H1 (cell line): Measurements from ENCODE around the gene C5orf15. TPM values are rescaled to one million over a fixed set of nuclear protein-coding genes. Genes with fewer than 3 reads are reported as not detected.

ENCODE experiments used
- ASH2L ChIP-seq: fragments of 200-600, 300-600 bp; sonication (generic); IDR thresholded peaks from one replicate; pipeline ENCODE4 v1.7.1; 2017; ENCODE audit warnings: low read length
- BRCA1 ChIP-seq: IDR thresholded peaks from 2 replicates; pipeline ENCODE4 v1.6.1; 2012; ENCODE audit warnings: low read depth, low read length, improper control_type of control experiment
- CREB1 ChIP-seq: IDR thresholded peaks from 2 replicates; pipeline ENCODE4 v1.6.1; 2012; ENCODE audit warnings: inconsistent platforms
- GABPA ChIP-seq: IDR thresholded peaks from 2 replicates; pipeline ENCODE4 v1.6.1; 2011; ENCODE audit warnings: mild to moderate bottlenecking, low read length, moderate library complexity, borderline replicate concordance; ENCODE audit not compliant: insufficient read depth
- HDAC6 ChIP-seq: IDR thresholded peaks from one replicate; pipeline ENCODE4 v1.7.1; 2012; ENCODE audit warnings: low read depth, mild to moderate bottlenecking, inconsistent platforms, low read length, moderate library complexity
- KDM4A ChIP-seq: IDR thresholded peaks from one replicate; pipeline ENCODE4 v1.7.1; 2012; ENCODE audit warnings: low read depth, mild to moderate bottlenecking, moderate library complexity, low read length, inconsistent platforms; ENCODE audit not compliant: severe bottlenecking
- PHF8 ChIP-seq: fragments of 200-600 bp; sonication (generic); conservative IDR thresholded peaks from 2 replicates; pipeline ENCODE4 v1.7.1; 2012; ENCODE audit warnings: low read depth, mild to moderate bottlenecking, inconsistent platforms, low read length, moderate library complexity
- POLR2A ChIP-seq, 2 experiments: IDR thresholded peaks; 1 replicate in 1 of 2; 2 replicates in 1 of 2; pipeline ENCODE4 v1.6.1; 2011; ENCODE audit warnings: low read depth in 2 of 2, low read length in 2 of 2, mild to moderate bottlenecking in 2 of 2; ENCODE audit errors: control extremely low read depth in 1 of 2
- SAP30 ChIP-seq: fragments of 300-600 bp; sonication (generic); IDR thresholded peaks from 2 replicates; pipeline ENCODE4 v1.7.1; 2012; ENCODE audit warnings: low read length, moderate library complexity, mild to moderate bottlenecking, inconsistent platforms; ENCODE audit not compliant: insufficient read depth, insufficient replicate concordance
- SIN3A ChIP-seq, 2 experiments: IDR thresholded peaks in 1 of 2; conservative IDR thresholded peaks in 1 of 2; 2 replicates each; pipeline ENCODE4 v1.6.1; 2011 to 2012; ENCODE audit warnings: low read length in 2 of 2, improper control_type of control experiment in 1 of 2, low read depth in 1 of 2, mild to moderate bottlenecking in 1 of 2
- SP4 ChIP-seq: IDR thresholded peaks from 2 replicates; pipeline ENCODE4 v1.6.1; 2012; ENCODE audit warnings: low read length, inconsistent platforms
- TBP ChIP-seq: IDR thresholded peaks from 2 replicates; pipeline ENCODE4 v1.6.1; 2011; ENCODE audit warnings: low read depth, low read length, improper control_type of control experiment
- YY1 ChIP-seq: IDR thresholded peaks from 2 replicates; pipeline ENCODE4 v1.6.1; 2011; ENCODE audit warnings: low read depth, mild to moderate bottlenecking, low read length
- polyA plus RNA-seq, 7 experiments: library from polyadenylated mRNA; depleted of rRNA in 3 of 7; stranded (reverse) in 5 of 7; unstranded in 2 of 7; fragments of >200 nt in 5 of 7; fragments of 200-250 nt in 2 of 7; gene quantifications; 1 replicate in 5 of 7; 2 replicates in 1 of 7; 4 replicates in 1 of 7; pipeline versions ENCODE4 v1.2.1 to v1.2.3, GENCODE V29; 2011 to 2013; ENCODE audit warnings: missing spikeins in 2 of 7, mixed read lengths in 2 of 7
- total RNA-seq: library from RNA; stranded (reverse); fragmentation: NEBNext Ultra II Directional; extraction: Animal tissue kit (Norgen Biotek cat#: 25700); gene quantifications from 2 replicates; pipeline ENCODE4 v1.2.1, GENCODE V29; 2021
- TF ChIP-seq, protein P1 (sequence below): IDR thresholded peaks from 2 replicates; pipeline ENCODE4 v1.6.1; 2012; ENCODE audit warnings: inconsistent platforms
- TF ChIP-seq, protein P2 (sequence below): IDR thresholded peaks from 2 replicates; pipeline ENCODE4 v1.6.1; 2012; ENCODE audit warnings: inconsistent platforms
- TF ChIP-seq, protein P3 (sequence below): IDR thresholded peaks from 2 replicates; pipeline ENCODE4 v1.6.1; 2012; ENCODE audit warnings: low read length, inconsistent platforms

C5orf15 gene
- total and polyA plus RNA-seq, 2 of the 8 experiments (the other 6 are each of a cell fraction or from before 2014, with no cell fraction given): 31.7 to 39.3 TPM

DNA sequence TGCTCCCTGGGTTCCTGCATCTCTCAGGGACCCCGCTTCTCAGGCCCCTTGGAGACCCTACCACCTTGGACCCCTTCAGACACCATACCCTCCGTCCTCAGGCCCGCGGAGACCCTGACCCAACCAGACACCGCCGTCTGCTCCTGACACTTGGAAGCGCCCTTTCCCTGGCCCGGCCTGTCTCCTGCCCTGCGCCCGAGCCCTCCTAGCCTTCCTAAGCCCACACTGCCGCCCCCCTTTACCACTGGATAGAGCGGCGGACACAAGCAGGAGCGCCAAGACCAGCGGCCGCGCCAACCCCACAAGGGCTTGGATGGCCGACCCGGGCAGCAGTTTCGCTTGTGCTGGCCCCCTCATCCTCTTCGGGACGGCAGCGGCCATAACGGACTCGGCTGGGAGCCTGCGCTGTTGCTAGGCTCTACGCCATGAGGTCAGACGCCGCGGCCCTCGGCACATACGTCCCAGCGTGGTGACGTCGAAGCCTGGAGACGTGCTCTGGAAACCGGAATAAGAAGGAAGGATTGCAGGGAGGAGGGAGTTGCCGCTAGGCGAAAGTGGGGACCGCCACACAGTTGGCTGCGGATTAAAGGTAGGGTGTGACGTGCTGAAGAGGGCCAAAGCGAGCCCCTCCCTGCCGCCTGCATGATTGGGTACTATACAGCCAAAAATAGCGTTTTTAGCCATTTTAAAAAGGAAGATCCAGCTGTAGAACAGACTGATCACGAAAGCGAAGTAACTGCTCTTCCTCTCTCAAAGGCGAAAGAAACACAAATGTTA is at the start of gene C5orf15 (continued):
- peak in 1 of 2 experiments; percentile 90; a peak in 2 of 4 replicates for TF ChIP-seq SIN3A (conservative IDR thresholded peaks at IDR 0.05 in 1 of 2, IDR thresholded peaks at IDR 0.05 in 1 of 2; ENCODE audit: low read depth in 1 of 2, low read length in 2 of 2)
- TF ChIP-seq, protein P1, sequence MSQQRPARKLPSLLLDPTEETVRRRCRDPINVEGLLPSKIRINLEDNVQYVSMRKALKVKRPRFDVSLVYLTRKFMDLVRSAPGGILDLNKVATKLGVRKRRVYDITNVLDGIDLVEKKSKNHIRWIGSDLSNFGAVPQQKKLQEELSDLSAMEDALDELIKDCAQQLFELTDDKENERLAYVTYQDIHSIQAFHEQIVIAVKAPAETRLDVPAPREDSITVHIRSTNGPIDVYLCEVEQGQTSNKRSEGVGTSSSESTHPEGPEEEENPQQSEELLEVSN: peak; percentile 26; the same call in 1 of the 2 replicates
- TF ChIP-seq HDAC6: no peak
- peak; percentile 88 for TF ChIP-seq PHF8
- peak; percentile 90 for TF ChIP-seq KDM4A
- TF ChIP-seq POLR2A (IDR thresholded peaks at IDR 0.05; ENCODE audit: control extremely low read depth in 1 of 2, low read depth in 2 of 2, low read length in 2 of 2): peak; percentile 64 to 85
- peak; percentile 97 for TF ChIP-seq CREB1
- peak; percentile 77 for TF ChIP-seq ASH2L
- TF ChIP-seq YY1: peak; percentile 93
- TF ChIP-seq, protein P2, sequence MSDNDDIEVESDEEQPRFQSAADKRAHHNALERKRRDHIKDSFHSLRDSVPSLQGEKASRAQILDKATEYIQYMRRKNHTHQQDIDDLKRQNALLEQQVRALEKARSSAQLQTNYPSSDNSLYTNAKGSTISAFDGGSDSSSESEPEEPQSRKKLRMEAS: peak; percentile 86
- TF ChIP-seq GABPA: no peak
- peak; percentile 63 for TF ChIP-seq SAP30
- TF ChIP-seq, protein P3, sequence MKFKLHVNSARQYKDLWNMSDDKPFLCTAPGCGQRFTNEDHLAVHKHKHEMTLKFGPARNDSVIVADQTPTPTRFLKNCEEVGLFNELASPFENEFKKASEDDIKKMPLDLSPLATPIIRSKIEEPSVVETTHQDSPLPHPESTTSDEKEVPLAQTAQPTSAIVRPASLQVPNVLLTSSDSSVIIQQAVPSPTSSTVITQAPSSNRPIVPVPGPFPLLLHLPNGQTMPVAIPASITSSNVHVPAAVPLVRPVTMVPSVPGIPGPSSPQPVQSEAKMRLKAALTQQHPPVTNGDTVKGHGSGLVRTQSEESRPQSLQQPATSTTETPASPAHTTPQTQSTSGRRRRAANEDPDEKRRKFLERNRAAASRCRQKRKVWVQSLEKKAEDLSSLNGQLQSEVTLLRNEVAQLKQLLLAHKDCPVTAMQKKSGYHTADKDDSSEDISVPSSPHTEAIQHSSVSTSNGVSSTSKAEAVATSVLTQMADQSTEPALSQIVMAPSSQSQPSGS: peak; percentile 88
- TF ChIP-seq SP4: peak; percentile 67; the same call in 1 of the 2 replicates
- TF ChIP-seq TBP: peak; percentile 83
- TF ChIP-seq BRCA1: peak; percentile 13; the same call in 1 of the 2 replicates
